GM19463 (cell line): Measurements from ENCODE around the gene DCLK1.

Source experiments
- ATAC-seq: cut with Tn5 transposase; IDR thresholded peaks from one replicate; pipeline ENCODE4 v1.9.1; 2021; ENCODE audit warnings: mild to moderate bottlenecking, moderate library complexity; ENCODE audit not compliant: unreplicated experiment

DCLK1 gene

GRCh38 chr13:35909091-35909490 is 222.1 kb downstream of the DCLK1 start:
- no peak for ATAC-seq

GRCh38 chr13:35908226-35908625 is 223.0 kb downstream of the DCLK1 start:
- ATAC-seq: no peak

GRCh38 chr13:35906636-35907035 is 224.5 kb downstream of the DCLK1 start:
- no peak for ATAC-seq

- ATAC-seq: no peak
Measured at GRCh38 chr13:35903075-35903474, 228.1 kb downstream of the DCLK1 start.

GRCh38 chr13:35898041-35898440 is 233.1 kb downstream of the DCLK1 start:
- no peak for ATAC-seq

GRCh38 chr13:35894636-35895035 is 236.5 kb downstream of the DCLK1 start:
- ATAC-seq: no peak

GRCh38 chr13:35892837-35893814 is 238.1 kb downstream of the DCLK1 start:
- no peak for ATAC-seq

- no peak for ATAC-seq
Measured at GRCh38 chr13:35891507-35892441, 239.4 kb downstream of the DCLK1 start.

- no peak for ATAC-seq
Measured at GRCh38 chr13:35889560-35889959, 241.6 kb downstream of the DCLK1 start.

- no peak for ATAC-seq
Measured at GRCh38 chr13:35888981-35889380, 242.2 kb downstream of the DCLK1 start.

- no peak for ATAC-seq
Measured at GRCh38 chr13:35888457-35888883, 242.7 kb downstream of the DCLK1 start.

- ATAC-seq: no peak
Measured at GRCh38 chr13:35887115-35887666, 244.0 kb downstream of the DCLK1 start.

- no peak for ATAC-seq
Measured at GRCh38 chr13:35886332-35887114, 244.7 kb downstream of the DCLK1 start.

- ATAC-seq: no peak
Measured at GRCh38 chr13:35884211-35884760, 246.9 kb downstream of the DCLK1 start.

- ATAC-seq: no peak
Measured at GRCh38 chr13:35882722-35883497, 248.3 kb downstream of the DCLK1 start.

GRCh38 chr13:35881360-35881759 is 249.8 kb downstream of the DCLK1 start:
- ATAC-seq: no peak

GRCh38 chr13:35879111-35879510 is 252.1 kb downstream of the DCLK1 start:
- no peak for ATAC-seq

- ATAC-seq: no peak
Measured at GRCh38 chr13:35876601-35877000, 254.6 kb downstream of the DCLK1 start.

GRCh38 chr13:35874704-35875103 is 256.5 kb downstream of the DCLK1 start:
- ATAC-seq: no peak
